IMR-90 (cell line): ENCODE results near the gene NPRL2. TPM values are rescaled to one million over a fixed set of nuclear protein-coding genes. Genes with fewer than 3 reads are reported as not detected.

Experiments used
- ATAC-seq: fragments of 200-7000 bp; cut with Tn5 transposase; 2 replicates; pipeline ENCODE4 v1.9.1; 2020; ENCODE audit warnings: low read depth, mild to moderate bottlenecking, moderate library complexity
- BruUV-seq: library from RNA; stranded (reverse); fragments of 400-500 nt; replicated peaks from 2 replicates; lab custom pipeline; 2021; lab: Mats Ljungman, UMichigan
- CTCF ChIA-PET: fragments of 300-600 bp; formaldehyde crosslinking; extraction: SDS; loops from one replicate; lab custom pipeline; 2021; ENCODE audit warnings: antibody characterized with exemption; lab: Yijun Ruan, JAX
- POLR2A ChIA-PET: fragments of 300-600 bp; sonication (Branson Sonifier 250); formaldehyde crosslinking; loops from one replicate; lab custom pipeline; 2022; ENCODE audit warnings: antibody characterized with exemption; ENCODE audit not compliant: unreplicated experiment; lab: Charles Lee
- DNase-seq: peaks from one replicate; pipeline ENCODE4 v3.0.0; 2013
- H2AFZ ChIP-seq: replicated peaks from 2 replicates; pipeline ENCODE3; 2013; ENCODE audit warnings: low read length, mild to moderate bottlenecking; ENCODE audit not compliant: poor library complexity
- H2AK5ac ChIP-seq: 2 replicates; pipeline ENCODE4 v1.6.1; 2013; ENCODE audit warnings: low read depth, low read length, inconsistent platforms
- H2AK9ac ChIP-seq: replicated peaks from 2 replicates; pipeline ENCODE3; 2013; ENCODE audit warnings: mild to moderate bottlenecking, low read depth, low read length, moderate library complexity; ENCODE audit not compliant: poor library complexity
- H2BK120ac ChIP-seq: 2 replicates; pipeline ENCODE4 v1.6.1; 2013; ENCODE audit warnings: low read depth, low read length, inconsistent platforms
- H2BK15ac ChIP-seq: 3 replicates; pipeline ENCODE4 v1.6.1; 2013; ENCODE audit warnings: low read depth, low read length, inconsistent platforms
- H2BK20ac ChIP-seq: 2 replicates; pipeline ENCODE4 v1.6.1; 2013; ENCODE audit warnings: low read depth, mild to moderate bottlenecking, inconsistent platforms, low read length, moderate library complexity
- H2BK5ac ChIP-seq: 2 replicates; pipeline ENCODE4 v1.6.1; 2013; ENCODE audit warnings: mild to moderate bottlenecking, low read depth, low read length, inconsistent platforms; ENCODE audit not compliant: poor library complexity, severe bottlenecking
- H3K14ac ChIP-seq: replicated peaks from 2 replicates; pipeline ENCODE4 v1.6.1; 2013; ENCODE audit warnings: low read depth, low read length, inconsistent platforms
- H3K18ac ChIP-seq: 2 replicates; pipeline ENCODE4 v1.6.1; 2013; ENCODE audit warnings: low read depth, low read length, control low read depth
- H3K23ac ChIP-seq: 2 replicates; pipeline ENCODE4 v1.6.1; 2013; ENCODE audit warnings: low read depth, low read length, inconsistent platforms
- H3K27ac ChIP-seq: 2 replicates; pipeline ENCODE4 v1.5.1; 2013; ENCODE audit warnings: mild to moderate bottlenecking, control low read depth, low read length; ENCODE audit not compliant: insufficient read depth
- H3K27me3 ChIP-seq: 2 replicates; pipeline ENCODE4 v1.6.1; 2013; ENCODE audit warnings: low read length; ENCODE audit not compliant: control insufficient read depth, insufficient read depth
- H3K36me3 ChIP-seq: 2 replicates; pipeline ENCODE4 v1.6.1; 2013; ENCODE audit warnings: low read length, mixed read lengths; ENCODE audit not compliant: control insufficient read depth, insufficient read depth
- H3K4ac ChIP-seq: 2 replicates; pipeline ENCODE4 v1.6.1; 2013; ENCODE audit warnings: low read depth, low read length, inconsistent platforms
- H3K4me1 ChIP-seq: 2 replicates; pipeline ENCODE4 v1.6.1; 2013; ENCODE audit warnings: low read length, mixed read lengths; ENCODE audit not compliant: control insufficient read depth, insufficient read depth
- H3K4me2 ChIP-seq: 2 replicates; pipeline ENCODE4 v1.6.1; 2013; ENCODE audit warnings: low read depth, mild to moderate bottlenecking, control low read depth, low read length, moderate library complexity
- H3K4me3 ChIP-seq: 2 replicates; pipeline ENCODE4 v1.5.1; 2013; ENCODE audit warnings: low read depth, mild to moderate bottlenecking, control low read depth, low read length, moderate library complexity; ENCODE audit not compliant: insufficient read depth
- H3K56ac ChIP-seq: 2 replicates; pipeline ENCODE4 v1.6.1; 2013; ENCODE audit warnings: low read length, inconsistent platforms; ENCODE audit not compliant: insufficient read depth; ENCODE audit errors: extremely low read depth
- H3K79me1 ChIP-seq, 2 experiments: 2 replicates each; pipeline ENCODE4 v1.6.1; 2013; ENCODE audit warnings: low read length in 2 of 2, inconsistent platforms in 1 of 2, low read depth in 1 of 2
- H3K9ac ChIP-seq: 2 replicates; pipeline ENCODE4 v1.6.1; 2013; ENCODE audit warnings: low read depth, low read length, control low read depth
- H3K9me1 ChIP-seq: 2 replicates; pipeline ENCODE4 v1.6.1; 2013; ENCODE audit warnings: low read length, inconsistent platforms; ENCODE audit not compliant: insufficient read depth
- H3K9me3 ChIP-seq: 2 replicates; pipeline ENCODE4 v1.6.1; 2013; ENCODE audit warnings: low read length; ENCODE audit not compliant: control insufficient read depth, insufficient read depth
- H4K20me1 ChIP-seq: 2 replicates; pipeline ENCODE4 v1.6.1; 2013; ENCODE audit warnings: low read length, inconsistent platforms; ENCODE audit not compliant: insufficient read depth
- H4K5ac ChIP-seq: 2 replicates; pipeline ENCODE4 v1.6.1; 2013; ENCODE audit warnings: mild to moderate bottlenecking, low read depth, low read length, control low read depth
- H4K8ac ChIP-seq, 2 experiments: 2 replicates each; pipeline ENCODE4 v1.6.1; 2013; ENCODE audit warnings: low read depth in 2 of 2, low read length in 2 of 2, control low read depth in 1 of 2, inconsistent platforms in 1 of 2
- H4K91ac ChIP-seq: 2 replicates; pipeline ENCODE4 v1.6.1; 2013; ENCODE audit warnings: low read depth, low read length, inconsistent platforms; ENCODE audit not compliant: insufficient read depth
- BHLHE40 ChIP-seq: fragments of 150-350 bp; IDR thresholded peaks from 2 replicates; pipeline ENCODE4 v1.6.1; 2016; ENCODE audit warnings: mild to moderate bottlenecking, low read depth, low read length
- CEBPB ChIP-seq: IDR thresholded peaks from 2 replicates; pipeline ENCODE4 v1.6.1; 2012; ENCODE audit warnings: low read depth, low read length, improper control_type of control experiment
- CHD1 ChIP-seq: IDR thresholded peaks from 2 replicates; pipeline ENCODE4 v1.6.1; 2012; ENCODE audit warnings: low read depth, low read length, improper control_type of control experiment
- FOS ChIP-seq: fragments of 150-350 bp; IDR thresholded peaks from 2 replicates; pipeline ENCODE4 v1.6.1; 2016; ENCODE audit warnings: low read depth, low read length
- MAFK ChIP-seq: IDR thresholded peaks from 2 replicates; pipeline ENCODE4 v1.6.1; 2012; ENCODE audit warnings: low read depth, low read length, improper control_type of control experiment
- MAZ ChIP-seq: IDR thresholded peaks from 2 replicates; pipeline ENCODE4 v1.6.1; 2012; ENCODE audit warnings: low read depth, mild to moderate bottlenecking, low read length, improper control_type of control experiment, moderate library complexity, borderline replicate concordance
- MXI1 ChIP-seq: IDR thresholded peaks from 2 replicates; pipeline ENCODE4 v1.6.1; 2012; ENCODE audit warnings: low read depth, mild to moderate bottlenecking, low read length, moderate library complexity, borderline replicate concordance
- POLR2A ChIP-seq: IDR thresholded peaks from 2 replicates; pipeline ENCODE4 v1.6.1; 2012; ENCODE audit warnings: mild to moderate bottlenecking, low read depth, low read length
- RAD21 ChIP-seq: IDR thresholded peaks from 2 replicates; pipeline ENCODE4 v1.6.1; 2012; ENCODE audit warnings: low read length, improper control_type of control experiment
- RCOR1 ChIP-seq: IDR thresholded peaks from 2 replicates; pipeline ENCODE4 v1.6.1; 2012; ENCODE audit warnings: mild to moderate bottlenecking, low read length, improper control_type of control experiment; ENCODE audit not compliant: insufficient replicate concordance
- RFX5 ChIP-seq: IDR thresholded peaks from 2 replicates; pipeline ENCODE4 v1.8.0; 2012; ENCODE audit warnings: low read depth, mild to moderate bottlenecking, low read length, moderate library complexity
- WGBS, 2 experiments: methylation state at CpG; one replicate each; pipeline versions ENCODE4 v1.1.5 to v1.1.7; 2013; ENCODE audit warnings: missing lambda C conversion rate in 2 of 2; ENCODE audit not compliant: insufficient read length in 1 of 2; ENCODE audit errors: extremely low coverage in 2 of 2; 5-methylcytosine and 5-hydroxymethylcytosine counted together
- dilution Hi-C: fragments of 300-500 bp; cut with HindIII; formaldehyde crosslinking; loops from one replicate; pipeline ENCODE4 v1.14.3; 2018; ENCODE audit warnings: low sequenced_read_pairs; ENCODE audit not compliant: unreplicated experiment
- in situ Hi-C: fragments of 300-500 bp; cut with MboI; formaldehyde crosslinking; loops from 3 replicates; pipeline ENCODE4 v1.14.3; 2019; ENCODE audit warnings: low sequenced_read_pairs, inconsistent platforms, mixed read lengths
- intact Hi-C: fragments of 100-400 bp; cut with micrococcal nuclease; formaldehyde crosslinking; loops from 2 replicates; pipeline ENCODE4 v1.10.0; 2022
- polyA plus RNA-seq, 3 experiments: library from polyadenylated mRNA; depleted of rRNA; stranded (reverse); fragments of >200 nt; gene quantifications; 2 replicates each; pipeline ENCODE4 v1.2.3, GENCODE V29; 2012; ENCODE audit warnings: low replicate concordance in 1 of 3
- total RNA-seq: library from RNA; depleted of rRNA; stranded (reverse); fragments of >200 nt; gene quantifications from 2 replicates; pipeline ENCODE4 v1.2.3, GENCODE V29; 2012
- TF ChIP-seq, protein P1 (sequence below): conservative IDR thresholded peaks from 2 replicates; pipeline ENCODE4 v1.5.1; 2012; ENCODE audit warnings: mild to moderate bottlenecking, low read depth, low read length, improper control_type of control experiment
- TF ChIP-seq, protein P2 (sequence below): fragments of 150-350 bp; IDR thresholded peaks from 2 replicates; pipeline ENCODE4 v1.6.1; 2017; ENCODE audit warnings: mild to moderate bottlenecking, antibody characterized with exemption, low read length, low read depth
- TF ChIP-seq, protein P3 (sequence below): fragments of 150-350 bp; IDR thresholded peaks from 2 replicates; pipeline ENCODE4 v1.6.1; 2016; ENCODE audit warnings: low read depth, mild to moderate bottlenecking, low read length, moderate library complexity, borderline replicate concordance

The NPRL2 gene
- total and polyA plus RNA-seq, 2 of the 4 experiments (the other 2 are of a cell fraction): 38.3 to 38.7 TPM

DNA sequence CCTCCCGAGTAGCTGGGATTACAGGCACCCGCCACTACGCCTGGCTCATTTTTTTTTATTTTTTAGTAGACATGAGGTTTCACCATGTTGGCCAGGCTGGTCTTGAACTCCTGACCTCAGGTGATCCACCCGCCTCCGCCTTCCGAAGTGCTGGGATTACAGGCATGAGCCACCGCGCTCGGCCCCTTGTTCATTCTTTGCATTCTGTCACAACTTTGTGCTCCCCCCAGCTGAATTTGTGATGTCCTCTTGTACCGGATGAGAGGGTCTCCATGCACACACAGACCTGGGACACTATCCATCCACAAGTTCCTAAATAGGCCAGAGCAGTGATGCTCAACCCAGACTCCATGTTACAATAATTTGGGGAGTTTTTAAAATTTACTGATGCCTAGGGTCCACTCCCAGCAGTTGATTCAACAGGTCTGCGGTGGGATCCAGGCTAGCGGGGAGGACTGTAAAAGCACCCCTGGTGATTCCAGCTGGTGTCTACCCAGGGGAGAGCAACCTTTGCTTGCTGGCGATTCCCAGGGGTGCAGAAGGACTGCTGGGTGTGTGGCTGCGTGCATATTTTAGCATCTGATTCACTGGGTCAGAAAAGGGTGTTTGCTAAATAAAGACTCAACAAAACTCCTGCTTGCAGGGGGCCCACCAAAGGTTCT lies 11.0 kb downstream of the NPRL2 start:
- H3K79me1 ChIP-seq: peaks cover 15 to 43% of the 10 kb centered on the region in 2 experiments; a peak in 3 of 4 replicates
- peak overlapping the region; percentile 4; the same call in 1 of the 2 replicates for H3K56ac ChIP-seq
- H3K9me3 ChIP-seq: no peaks in the 10 kb centered on the region
- no peaks in the 10 kb centered on the region; the same call in 1 of the 2 replicates for H3K36me3 ChIP-seq
- in situ Hi-C loops: loop anchor here (25.0 kb wide), 3 partner anchors 1048 to 1823 kb away; partner anchors contain the start of genes ABHD14B, GPR62, MANF and PCBP4
- peaks cover 24% of the 10 kb centered on the region for H3K4me1 ChIP-seq
- peak overlapping the region; percentile 82 for H2BK5ac ChIP-seq
- H4K8ac ChIP-seq: peak overlapping the region; percentile 59 to 97
- 97% methylated on average over 5 of the region's 14 CpGs; no CpG with 5 or more reads in 1 of the 2 experiments for WGBS, 2 experiments
- peaks cover 22% of the 10 kb centered on the region for H4K20me1 ChIP-seq
- H3K4ac ChIP-seq: peak overlapping the region; percentile 39
- DNase-seq (peak; percentile 45), ATAC-seq (no peak)
- peak overlapping the region; percentile 58; the same call in 1 of the 3 replicates for H2BK15ac ChIP-seq
- ChIA-PET CTCF (no interaction called here), POLR2A (no interaction called here)
- peak overlapping the region; percentile 79 for H3K4me2 ChIP-seq
- no peak overlapping the region for H4K5ac ChIP-seq
- peak overlapping the region; percentile 21; the same call in 1 of the 2 replicates for H2BK20ac ChIP-seq
- no peak overlapping the region for H3K27ac ChIP-seq
- peak overlapping the region; percentile 94 for H2AFZ ChIP-seq
- H3K23ac ChIP-seq: peak overlapping the region; percentile 34
- H2BK120ac ChIP-seq: peak overlapping the region; percentile 58
- no peak overlapping the region for H3K18ac ChIP-seq
- H3K27me3 ChIP-seq: no peaks in the 10 kb centered on the region
- dilution Hi-C loops: no loop called here
- peak overlapping the region; percentile 65 for H3K14ac ChIP-seq
- H3K9ac ChIP-seq: peak overlapping the region; percentile 69; the same call in 1 of the 2 replicates
- peak overlapping the region; percentile 43; the same call in 1 of the 2 replicates for H3K4me3 ChIP-seq
- intact Hi-C loops: no loop called here
- H3K9me1 ChIP-seq: peaks cover 17% of the 10 kb centered on the region
- peak overlapping the region; percentile 12 for H2AK9ac ChIP-seq
- peak overlapping the region; percentile 24; the same call in 1 of the 2 replicates for H2AK5ac ChIP-seq
- BruUV-seq: no TSS peak
- H4K91ac ChIP-seq: peak overlapping the region; percentile 73
- TF ChIP-seq, protein P1, sequence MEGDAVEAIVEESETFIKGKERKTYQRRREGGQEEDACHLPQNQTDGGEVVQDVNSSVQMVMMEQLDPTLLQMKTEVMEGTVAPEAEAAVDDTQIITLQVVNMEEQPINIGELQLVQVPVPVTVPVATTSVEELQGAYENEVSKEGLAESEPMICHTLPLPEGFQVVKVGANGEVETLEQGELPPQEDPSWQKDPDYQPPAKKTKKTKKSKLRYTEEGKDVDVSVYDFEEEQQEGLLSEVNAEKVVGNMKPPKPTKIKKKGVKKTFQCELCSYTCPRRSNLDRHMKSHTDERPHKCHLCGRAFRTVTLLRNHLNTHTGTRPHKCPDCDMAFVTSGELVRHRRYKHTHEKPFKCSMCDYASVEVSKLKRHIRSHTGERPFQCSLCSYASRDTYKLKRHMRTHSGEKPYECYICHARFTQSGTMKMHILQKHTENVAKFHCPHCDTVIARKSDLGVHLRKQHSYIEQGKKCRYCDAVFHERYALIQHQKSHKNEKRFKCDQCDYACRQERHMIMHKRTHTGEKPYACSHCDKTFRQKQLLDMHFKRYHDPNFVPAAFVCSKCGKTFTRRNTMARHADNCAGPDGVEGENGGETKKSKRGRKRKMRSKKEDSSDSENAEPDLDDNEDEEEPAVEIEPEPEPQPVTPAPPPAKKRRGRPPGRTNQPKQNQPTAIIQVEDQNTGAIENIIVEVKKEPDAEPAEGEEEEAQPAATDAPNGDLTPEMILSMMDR: no peak
- no peak for TF ChIP-seq FOS
- no peak for TF ChIP-seq RAD21
- TF ChIP-seq MXI1: no peak
- TF ChIP-seq RFX5: no peak
- TF ChIP-seq, protein P2, sequence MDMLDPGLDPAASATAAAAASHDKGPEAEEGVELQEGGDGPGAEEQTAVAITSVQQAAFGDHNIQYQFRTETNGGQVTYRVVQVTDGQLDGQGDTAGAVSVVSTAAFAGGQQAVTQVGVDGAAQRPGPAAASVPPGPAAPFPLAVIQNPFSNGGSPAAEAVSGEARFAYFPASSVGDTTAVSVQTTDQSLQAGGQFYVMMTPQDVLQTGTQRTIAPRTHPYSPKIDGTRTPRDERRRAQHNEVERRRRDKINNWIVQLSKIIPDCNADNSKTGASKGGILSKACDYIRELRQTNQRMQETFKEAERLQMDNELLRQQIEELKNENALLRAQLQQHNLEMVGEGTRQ: no peak
- no peak for TF ChIP-seq MAZ
- TF ChIP-seq CEBPB: no peak
- TF ChIP-seq RCOR1: no peak
- TF ChIP-seq MAFK: no peak
- no peak for TF ChIP-seq CHD1
- TF ChIP-seq BHLHE40: no peak
- TF ChIP-seq, protein P3, sequence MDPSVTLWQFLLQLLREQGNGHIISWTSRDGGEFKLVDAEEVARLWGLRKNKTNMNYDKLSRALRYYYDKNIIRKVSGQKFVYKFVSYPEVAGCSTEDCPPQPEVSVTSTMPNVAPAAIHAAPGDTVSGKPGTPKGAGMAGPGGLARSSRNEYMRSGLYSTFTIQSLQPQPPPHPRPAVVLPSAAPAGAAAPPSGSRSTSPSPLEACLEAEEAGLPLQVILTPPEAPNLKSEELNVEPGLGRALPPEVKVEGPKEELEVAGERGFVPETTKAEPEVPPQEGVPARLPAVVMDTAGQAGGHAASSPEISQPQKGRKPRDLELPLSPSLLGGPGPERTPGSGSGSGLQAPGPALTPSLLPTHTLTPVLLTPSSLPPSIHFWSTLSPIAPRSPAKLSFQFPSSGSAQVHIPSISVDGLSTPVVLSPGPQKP: no peak
- no peak for TF ChIP-seq POLR2A
